ENCODE results near the gene MGAT5.

MGAT5 gene

GRCh38 chr2:134372141-134372540 lies 118.3 kb downstream of the MGAT5 start:
- DNase-seq = no peak

- no peak for DNase-seq
Measured at GRCh38 chr2:134372611-134373131, 118.8 kb downstream of the MGAT5 start.

GRCh38 chr2:134375935-134376334 lies 122.1 kb downstream of the MGAT5 start:
- no peak for DNase-seq

- no peak for DNase-seq
Measured at GRCh38 chr2:134377730-134378129, 123.9 kb downstream of the MGAT5 start.

- DNase-seq = no peak
Measured at GRCh38 chr2:134379293-134379692, 125.4 kb downstream of the MGAT5 start.

GRCh38 chr2:134379722-134380121 lies 125.8 kb downstream of the MGAT5 start:
- no peak for DNase-seq

GRCh38 chr2:134381141-134381540 lies 127.3 kb downstream of the MGAT5 start:
- DNase-seq = no peak

GRCh38 chr2:134384131-134384530 lies 130.3 kb downstream of the MGAT5 start:
- DNase-seq = no peak

GRCh38 chr2:134385195-134385594 lies 131.3 kb downstream of the MGAT5 start:
- no peak for DNase-seq

- DNase-seq = no peak
Measured at GRCh38 chr2:134386310-134386709, 132.4 kb downstream of the MGAT5 start.

GRCh38 chr2:134389381-134389780 lies 135.5 kb downstream of the MGAT5 start:
- no peak for DNase-seq

GRCh38 chr2:134391751-134392160 lies 137.9 kb downstream of the MGAT5 start:
- no peak for DNase-seq

- no peak for DNase-seq
Measured at GRCh38 chr2:134392442-134393074, 138.7 kb downstream of the MGAT5 start.

- no peak for DNase-seq
Measured at GRCh38 chr2:134393075-134393461, 139.2 kb downstream of the MGAT5 start.

- DNase-seq = no peak
Measured at GRCh38 chr2:134395779-134396178, 141.9 kb downstream of the MGAT5 start.

- DNase-seq = no peak
Measured at GRCh38 chr2:134396493-134396892, 142.6 kb downstream of the MGAT5 start.

GRCh38 chr2:134397146-134397896 lies 143.4 kb downstream of the MGAT5 start:
- DNase-seq = no peak

- no peak for DNase-seq
Measured at GRCh38 chr2:134398300-134398699, 144.4 kb downstream of the MGAT5 start.

- no peak for DNase-seq
Measured at GRCh38 chr2:134399096-134399495, 145.2 kb downstream of the MGAT5 start.

- no peak for DNase-seq
Measured at GRCh38 chr2:134401081-134401497, 147.2 kb downstream of the MGAT5 start.

GRCh38 chr2:134401789-134402188 lies 147.9 kb downstream of the MGAT5 start:
- no peak for DNase-seq

- no peak for DNase-seq
Measured at GRCh38 chr2:134402410-134402809, 148.5 kb downstream of the MGAT5 start.

- no peak for DNase-seq
Measured at GRCh38 chr2:134405611-134406081, 151.8 kb downstream of the MGAT5 start.

- no peak for DNase-seq
Measured at GRCh38 chr2:134406311-134406710, 152.4 kb downstream of the MGAT5 start.
